Hematopoietic multipotent progenitor cell (in vitro differentiated cells): ENCODE results near the gene CTRL. TPM values are rescaled to one million over a fixed set of nuclear protein-coding genes. Genes with fewer than 3 reads are reported as not detected.
A peak's percentile ranks its signal among the peaks of the same experiment; 100 is the strongest.

ENCODE experiments used
- DNase-seq, 3 donors: peaks; one replicate each; pipeline ENCODE4 v3.0.0-alpha.2; 2011 to 2015; ENCODE audit warnings: low read depth in 2 of 3, low spot score in 2 of 3
- small RNA-seq: library from RNA; depleted of rRNA; stranded (forward); fragments of <200 nt; gene quantifications from one replicate; pipeline ENCODE3, GENCODE V24; 2012
- total RNA-seq: library from RNA; depleted of rRNA; stranded (reverse); fragments of >200 nt; gene quantifications from one replicate; pipeline ENCODE4 v1.2.3, GENCODE V29; 2012

The CTRL gene
- total RNA-seq, 1 donor: 2.2 TPM

GRCh38 chr16:67897231-67897630 lies 34.4 kb downstream of the CTRL start:
- DNase-seq: no peak

GRCh38 chr16:67893743-67894399 lies 37.8 kb downstream of the CTRL start:
- DNase-seq: peak in 1 of 3 donors; percentile 17

DNA sequence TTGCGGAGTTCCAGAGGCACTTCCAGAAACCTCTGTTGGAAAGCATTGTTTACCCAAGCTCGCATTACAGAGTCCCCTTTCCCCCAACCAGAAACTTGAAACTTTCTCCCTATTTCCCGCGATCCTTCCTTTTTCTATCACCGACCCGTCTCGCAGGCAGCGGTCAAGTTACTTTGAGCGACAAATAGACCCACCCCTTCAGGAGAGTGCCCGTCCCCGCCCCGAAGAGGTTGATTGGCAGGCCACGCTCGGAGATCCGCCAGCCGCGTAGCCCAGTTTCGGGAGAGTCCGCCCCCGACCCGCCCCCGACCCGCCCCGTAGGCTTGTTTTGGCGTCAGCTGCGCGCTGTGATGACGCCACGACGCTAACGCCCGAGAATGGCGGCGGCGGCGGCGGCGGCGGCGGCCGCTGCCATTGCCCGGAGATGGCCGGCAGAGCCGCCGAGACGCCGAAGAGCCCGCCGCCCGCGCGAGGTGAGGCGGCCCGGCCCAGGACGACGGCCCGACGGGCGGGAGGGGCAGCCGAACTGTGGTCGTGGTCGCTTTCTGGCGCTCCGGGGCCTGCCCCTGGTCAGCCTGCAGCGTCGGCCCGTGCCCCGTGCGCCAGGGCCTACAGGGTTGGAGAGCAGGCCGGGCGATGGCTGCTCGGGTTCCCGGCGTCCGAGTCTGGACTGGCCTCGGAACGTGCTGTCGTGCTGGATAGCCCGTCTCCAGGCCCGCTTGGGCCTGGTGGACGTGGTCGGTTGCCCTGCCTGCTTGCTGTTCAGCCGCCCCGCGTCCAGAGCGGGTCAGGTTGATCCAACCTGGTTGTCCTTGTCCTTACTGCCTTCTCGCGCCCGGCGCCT lies 38.5 kb downstream of the CTRL start, which contains the start of gene PSKH1:
TSS of gene PSKH1 (plus strand) at position 356 of the 844 bp plus-strand sequence. CDS start 15,496 bp downstream, outside the sequence.
- peak; percentile 84 to 95 (median 95) for DNase-seq

DNA sequence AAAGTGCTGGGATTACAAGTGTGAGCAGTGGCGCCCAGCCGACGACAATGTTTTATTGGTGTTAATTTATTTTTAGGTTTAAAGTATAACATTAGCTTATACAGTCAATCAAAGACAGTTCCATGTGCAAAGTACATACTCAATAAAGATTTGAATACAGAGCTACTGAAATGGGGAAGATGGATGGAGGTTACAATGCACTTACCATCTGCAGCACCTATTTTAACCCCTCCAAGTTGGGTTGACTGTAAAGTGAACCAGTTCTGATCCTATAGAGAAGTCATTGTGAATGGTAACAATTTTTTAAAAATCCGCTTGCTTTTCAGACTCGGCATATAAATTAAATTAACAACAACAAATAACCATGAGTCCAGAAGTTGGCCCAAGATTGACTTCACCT lies 39.3 kb downstream of the CTRL start:
- no peak for DNase-seq

DNA sequence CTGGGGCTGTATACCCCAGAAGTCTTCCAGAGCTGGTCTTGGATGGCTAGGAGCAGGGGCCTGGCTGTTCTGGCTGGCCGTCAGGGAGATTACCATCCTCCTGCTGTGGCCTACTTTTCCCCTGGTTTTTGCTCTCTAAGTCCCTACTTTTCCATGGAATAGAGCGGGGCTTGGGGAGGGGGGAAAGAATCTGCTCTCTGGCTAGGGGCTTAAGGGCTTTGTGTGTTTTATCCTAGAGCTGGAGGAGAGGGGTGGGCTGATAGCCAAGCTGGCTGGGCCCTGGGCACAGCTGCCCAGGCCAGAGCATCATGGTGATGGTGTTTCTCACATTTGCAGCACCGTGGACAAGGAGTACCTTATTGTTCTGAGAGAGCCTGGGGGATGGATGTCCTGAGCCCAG lies 43.3 kb downstream of the CTRL start:
- DNase-seq: no peak

DNA sequence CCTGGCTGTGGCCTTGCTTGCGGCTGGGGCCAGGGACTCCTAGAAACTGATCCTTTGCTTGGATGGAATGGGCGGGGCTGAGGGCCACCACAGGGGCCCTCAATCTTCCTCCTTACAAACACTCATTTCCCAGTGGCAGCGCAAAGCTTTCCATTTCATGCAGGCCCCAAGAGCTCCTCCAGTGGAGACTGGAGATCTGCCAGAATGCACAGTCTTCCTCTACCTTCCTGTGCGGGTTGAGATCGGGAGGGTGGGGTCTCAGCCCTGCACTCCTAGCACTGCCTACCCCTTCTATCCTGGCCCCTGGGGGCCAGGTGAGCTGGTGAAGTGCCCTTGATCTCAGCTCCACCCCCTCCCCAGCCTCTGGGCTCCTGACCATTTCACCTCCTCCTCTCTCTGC lies 45.3 kb downstream of the CTRL start:
- DNase-seq: no peak

- DNase-seq: no peak
These were observed 45.7 kb downstream of the CTRL start for GRCh38 chr16:67885976-67886375.

GRCh38 chr16:67885545-67885944 lies 46.1 kb downstream of the CTRL start:
- DNase-seq: no peak

- DNase-seq: no peak
These were observed 47.0 kb downstream of the CTRL start, which contains the start of gene NRN1L for GRCh38 chr16:67884684-67885083. TSS of gene NRN1L (plus strand) at chr16:67884885. CDS start at chr16:67884904, 19 bp downstream.

DNA sequence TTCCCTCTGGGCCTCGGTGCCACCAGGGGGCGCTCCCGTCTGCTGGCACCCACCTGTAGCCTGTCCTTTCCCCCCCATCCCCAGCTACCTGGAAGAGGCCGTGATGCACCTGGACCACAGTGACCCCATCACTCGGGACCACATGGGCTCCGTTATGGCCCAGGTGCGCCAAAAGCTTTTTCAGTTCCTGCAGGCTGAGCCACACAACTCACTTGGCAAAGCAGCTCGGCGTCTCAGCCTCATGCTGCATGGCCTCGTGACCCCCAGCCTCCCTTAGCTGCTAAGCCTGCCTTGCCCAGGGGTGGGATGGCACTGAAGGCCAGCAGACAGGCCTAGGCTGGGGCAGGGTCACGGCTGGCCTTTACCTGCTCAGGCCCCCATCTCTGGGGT lies 47.8 kb downstream of the CTRL start:
- DNase-seq: peak; percentile 59 to 69 (median 65)

- no peak for DNase-seq
These were observed 48.4 kb downstream of the CTRL start for GRCh38 chr16:67883146-67883871.

DNA sequence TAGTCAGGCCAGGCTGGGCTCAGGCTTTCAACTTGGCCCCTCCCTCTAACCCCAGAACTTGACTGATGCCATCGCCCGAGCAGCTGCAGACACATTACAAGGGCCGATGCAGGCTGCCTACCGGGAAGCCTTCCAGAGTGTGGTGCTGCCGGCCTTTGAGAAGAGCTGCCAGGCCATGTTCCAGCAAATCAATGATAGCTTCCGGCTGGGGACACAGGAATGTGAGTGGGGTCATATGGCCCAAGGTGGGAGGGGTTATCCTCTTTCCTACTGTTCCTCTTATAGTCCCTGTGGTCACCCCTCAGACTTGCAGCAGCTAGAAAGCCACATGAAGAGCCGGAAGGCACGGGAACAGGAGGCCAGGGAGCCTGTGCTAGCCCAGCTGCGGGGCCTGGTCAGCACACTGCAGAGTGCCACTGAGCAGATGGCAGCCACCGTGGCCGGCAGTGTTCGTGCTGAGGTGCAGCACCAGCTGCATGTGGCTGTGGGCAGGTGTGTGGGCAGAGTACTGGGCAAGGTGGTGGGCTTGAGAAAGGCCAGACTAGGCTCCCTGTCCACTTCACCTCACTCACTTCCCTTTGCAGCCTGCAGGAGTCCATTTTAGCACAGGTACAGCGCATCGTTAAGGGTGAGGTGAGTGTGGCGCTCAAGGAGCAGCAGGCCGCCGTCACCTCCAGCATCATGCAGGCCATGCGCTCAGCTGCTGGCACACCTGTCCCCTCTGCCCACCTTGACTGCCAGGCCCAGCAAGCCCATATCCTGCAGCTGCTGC lies 49.1 kb downstream of the CTRL start:
- DNase-seq: no peak

DNA sequence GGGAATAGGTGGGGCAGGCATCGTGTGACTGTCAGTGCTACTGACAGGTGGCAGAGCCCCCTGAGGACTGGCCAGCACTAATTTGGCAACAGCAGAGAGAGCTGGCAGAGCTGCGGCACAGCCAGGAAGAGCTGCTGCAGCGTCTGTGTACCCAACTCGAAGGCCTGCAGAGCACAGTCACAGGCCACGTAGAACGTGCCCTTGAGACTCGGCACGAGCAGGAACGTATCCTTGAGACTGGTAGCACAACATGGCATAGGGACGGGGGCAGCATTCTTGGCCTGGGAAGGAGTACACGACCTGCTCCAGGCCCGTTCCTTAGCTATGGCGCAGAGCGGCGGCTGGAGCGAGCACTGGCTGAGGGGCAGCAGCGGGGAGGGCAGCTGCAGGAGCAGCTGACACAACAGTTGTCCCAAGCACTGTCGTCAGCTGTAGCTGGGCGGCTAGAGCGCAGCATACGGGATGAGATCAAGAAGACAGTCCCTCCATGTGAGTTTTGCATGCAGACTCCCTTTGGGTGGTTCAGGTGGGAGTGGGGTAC lies 50.0 kb downstream of the CTRL start:
- DNase-seq: no peak

DNA sequence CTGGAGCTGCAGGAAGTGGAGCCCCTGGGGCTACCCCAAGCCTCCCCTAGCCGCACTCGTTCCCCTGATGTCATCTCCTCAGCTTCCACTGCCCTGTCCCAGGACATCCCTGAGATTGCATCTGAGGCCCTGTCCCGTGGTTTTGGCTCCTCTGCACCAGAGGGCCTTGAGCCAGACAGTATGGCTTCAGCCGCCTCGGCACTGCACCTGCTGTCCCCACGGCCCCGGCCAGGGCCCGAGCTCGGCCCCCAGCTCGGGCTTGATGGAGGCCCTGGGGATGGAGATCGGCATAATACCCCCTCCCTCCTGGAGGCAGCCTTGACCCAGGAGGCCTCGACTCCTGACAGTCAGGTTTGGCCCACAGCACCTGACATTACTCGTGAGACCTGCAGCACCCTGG lies 51.1 kb downstream of the CTRL start:
- DNase-seq: no peak

DNA sequence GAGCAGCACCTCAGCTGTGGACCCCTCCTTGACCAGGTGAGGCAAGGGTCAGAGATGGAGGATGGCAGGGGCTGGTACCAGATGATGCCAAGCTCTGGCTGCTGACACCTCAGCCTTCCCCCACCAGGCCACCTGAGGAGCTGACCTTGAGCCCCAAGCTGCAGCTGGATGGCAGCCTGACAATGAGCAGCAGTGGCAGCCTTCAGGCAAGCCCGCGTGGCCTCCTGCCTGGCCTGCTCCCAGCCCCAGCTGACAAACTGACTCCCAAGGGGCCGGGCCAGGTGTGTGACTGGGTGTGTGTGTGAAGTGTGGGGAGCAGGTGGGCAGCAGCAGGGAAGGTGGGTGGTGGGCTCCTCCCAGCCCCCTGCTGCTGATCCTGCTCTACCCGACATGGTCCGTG lies 51.7 kb downstream of the CTRL start:
- DNase-seq: no peak

Small RNAs within 50 kb of the gene (small RNA-seq; reads per million reads assigned to genes)
- gene NRN1L: not detected

Other genes with a start within 250 kb of the CTRL start
- 26.7 TPM for gene GFOD2, start 212.5 kb downstream of the CTRL start, total RNA-seq
- gene RANBP10, start 125.3 kb downstream of the CTRL start, total RNA-seq: 13.7 TPM
- 0.54 TPM for gene TSNAXIP1, start 125.0 kb downstream of the CTRL start, total RNA-seq
- 71.6 TPM for gene THAP11, start 89.5 kb downstream of the CTRL start, total RNA-seq
- 146 TPM for gene NUTF2, start 84.9 kb downstream of the CTRL start, total RNA-seq
- 40.9 TPM for gene CENPT, start 84.2 kb downstream of the CTRL start, total RNA-seq
- gene EDC4, start 58.8 kb downstream of the CTRL start, total RNA-seq: 112 TPM
- 0.27 TPM for gene NRN1L, start 47.0 kb downstream of the CTRL start, total RNA-seq
- gene PSKH1, start 38.6 kb downstream of the CTRL start, total RNA-seq: 37.4 TPM
- 281 TPM for gene PSMB10, start 5.0 kb upstream of the CTRL start, total RNA-seq
- 3.5 TPM for gene LCAT, start 12.3 kb upstream of the CTRL start, total RNA-seq
- 28.0 TPM for gene SLC12A4, start 36.8 kb upstream of the CTRL start, total RNA-seq
- 10.5 TPM for gene DPEP3, start 48.6 kb upstream of the CTRL start, total RNA-seq
- 55.2 TPM for gene DPEP2, start 67.6 kb upstream of the CTRL start, total RNA-seq
- under 0.01 TPM for gene DPEP2NB, start 84.0 kb upstream of the CTRL start, total RNA-seq
- gene DDX28, start 91.4 kb upstream of the CTRL start, total RNA-seq: 32.6 TPM
- gene DUS2, start 91.4 kb upstream of the CTRL start, total RNA-seq: 15.1 TPM
- gene NFATC3, start 153.5 kb upstream of the CTRL start, total RNA-seq: 52.2 TPM